GM13977 (cell line): ENCODE measurements around the gene LUZP2.

Experiments
- DNase-seq: peaks from one replicate; pipeline ENCODE4 v3.0.0; 2012; ENCODE audit warnings: low spot score
- in situ Hi-C: fragments of 300-500 bp; cut with MboI; formaldehyde crosslinking; loops from one replicate; pipeline ENCODE4 v1.12.0; 2022; ENCODE audit warnings: low sequenced_read_pairs, low pct_unique_long_range_greater_than_20kb, mixed read lengths, inconsistent platforms; ENCODE audit not compliant: unreplicated experiment
- TF ChIP-seq, protein P1 (sequence below): IDR thresholded peaks from 2 replicates; pipeline ENCODE4 v1.5.1; 2012; ENCODE audit warnings: mild to moderate bottlenecking, control low read depth; ENCODE audit not compliant: insufficient read depth; ENCODE audit errors: extremely low read depth, missing control alignments

LUZP2 gene

DNA sequence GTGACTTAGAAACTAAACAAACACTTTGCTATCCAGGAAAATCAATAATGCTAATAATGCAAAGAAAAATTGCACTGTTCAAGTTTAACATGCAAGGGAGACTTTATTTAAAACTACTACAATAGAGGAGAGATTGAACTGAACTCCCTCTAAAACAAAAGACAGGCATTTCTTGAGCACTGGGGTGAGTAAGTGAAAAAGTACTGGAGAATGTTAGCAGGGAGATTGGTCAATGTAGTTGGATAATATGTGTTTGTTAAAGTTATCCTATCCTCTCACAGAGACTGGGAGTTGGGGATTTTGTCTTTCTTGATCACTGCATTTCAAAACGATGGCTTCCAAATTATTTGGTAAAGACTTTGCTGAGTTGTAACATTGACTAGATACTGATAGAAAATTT lies 77.6 kb downstream of the LUZP2 start:
- TF ChIP-seq, protein P1, sequence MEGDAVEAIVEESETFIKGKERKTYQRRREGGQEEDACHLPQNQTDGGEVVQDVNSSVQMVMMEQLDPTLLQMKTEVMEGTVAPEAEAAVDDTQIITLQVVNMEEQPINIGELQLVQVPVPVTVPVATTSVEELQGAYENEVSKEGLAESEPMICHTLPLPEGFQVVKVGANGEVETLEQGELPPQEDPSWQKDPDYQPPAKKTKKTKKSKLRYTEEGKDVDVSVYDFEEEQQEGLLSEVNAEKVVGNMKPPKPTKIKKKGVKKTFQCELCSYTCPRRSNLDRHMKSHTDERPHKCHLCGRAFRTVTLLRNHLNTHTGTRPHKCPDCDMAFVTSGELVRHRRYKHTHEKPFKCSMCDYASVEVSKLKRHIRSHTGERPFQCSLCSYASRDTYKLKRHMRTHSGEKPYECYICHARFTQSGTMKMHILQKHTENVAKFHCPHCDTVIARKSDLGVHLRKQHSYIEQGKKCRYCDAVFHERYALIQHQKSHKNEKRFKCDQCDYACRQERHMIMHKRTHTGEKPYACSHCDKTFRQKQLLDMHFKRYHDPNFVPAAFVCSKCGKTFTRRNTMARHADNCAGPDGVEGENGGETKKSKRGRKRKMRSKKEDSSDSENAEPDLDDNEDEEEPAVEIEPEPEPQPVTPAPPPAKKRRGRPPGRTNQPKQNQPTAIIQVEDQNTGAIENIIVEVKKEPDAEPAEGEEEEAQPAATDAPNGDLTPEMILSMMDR = no peak
- DNase-seq = no peak
- in situ Hi-C loops = no loop called here

DNA sequence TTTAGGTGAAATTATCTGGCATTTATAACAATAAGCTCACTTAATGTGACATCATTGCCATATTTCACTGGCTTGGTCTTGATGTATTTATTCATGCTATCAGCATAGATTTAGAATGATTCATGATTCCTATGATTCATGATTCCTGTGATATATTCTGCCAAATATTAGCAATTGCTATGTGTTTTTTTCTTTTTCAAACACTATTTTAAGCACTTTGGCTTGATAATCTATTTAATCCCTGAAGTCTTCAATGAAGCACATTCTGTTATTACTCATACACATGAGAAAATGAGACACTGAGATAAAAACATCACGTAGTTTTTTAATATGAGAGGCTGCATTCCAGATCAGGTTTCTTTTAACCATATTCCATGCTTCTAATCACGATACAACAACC lies 78.5 kb downstream of the LUZP2 start:
- in situ Hi-C loops = no loop called here
- TF ChIP-seq, protein P1 = no peak
- no peak for DNase-seq

DNA sequence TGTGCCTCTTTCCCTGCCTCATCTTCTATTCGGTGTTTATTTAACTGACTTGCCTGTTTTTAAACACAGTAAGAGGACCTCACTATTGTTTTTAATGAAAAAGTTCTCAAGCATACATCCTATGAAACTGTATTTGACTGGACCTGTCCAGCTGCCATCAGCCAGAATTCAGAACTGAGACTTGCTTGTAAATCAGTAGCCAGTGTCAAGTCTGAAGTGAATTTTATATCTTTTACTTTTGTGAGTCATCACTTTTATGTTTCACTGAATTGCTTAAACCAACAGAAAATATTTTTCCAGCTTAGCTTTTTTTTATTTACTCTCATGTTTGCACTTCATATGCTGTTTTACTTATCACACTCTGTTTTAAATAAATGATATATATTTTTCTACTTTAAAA lies 88.3 kb downstream of the LUZP2 start:
- TF ChIP-seq, protein P1 = no peak
- DNase-seq = no peak
- in situ Hi-C loops = no loop called here

DNA sequence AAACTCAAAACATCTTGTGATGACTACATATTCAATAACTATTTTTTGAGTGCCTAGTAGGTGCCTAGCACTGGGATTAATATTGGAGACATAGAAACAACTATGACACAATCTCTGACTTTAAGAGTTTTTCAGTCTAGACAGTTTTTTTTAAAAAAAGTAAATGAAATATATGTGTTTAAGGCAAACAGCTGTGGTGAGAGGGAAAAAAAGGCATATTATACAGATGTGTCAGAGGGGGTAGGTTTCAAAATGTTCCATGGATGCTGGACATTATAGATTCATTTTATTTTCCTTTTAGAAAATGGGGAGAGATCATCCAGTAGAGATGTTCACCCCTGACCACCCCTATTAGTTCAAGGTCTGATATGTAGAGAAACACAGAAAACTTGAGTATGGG lies 90.8 kb downstream of the LUZP2 start:
- DNase-seq = no peak
- in situ Hi-C loops = no loop called here
- TF ChIP-seq, protein P1 = no peak

DNA sequence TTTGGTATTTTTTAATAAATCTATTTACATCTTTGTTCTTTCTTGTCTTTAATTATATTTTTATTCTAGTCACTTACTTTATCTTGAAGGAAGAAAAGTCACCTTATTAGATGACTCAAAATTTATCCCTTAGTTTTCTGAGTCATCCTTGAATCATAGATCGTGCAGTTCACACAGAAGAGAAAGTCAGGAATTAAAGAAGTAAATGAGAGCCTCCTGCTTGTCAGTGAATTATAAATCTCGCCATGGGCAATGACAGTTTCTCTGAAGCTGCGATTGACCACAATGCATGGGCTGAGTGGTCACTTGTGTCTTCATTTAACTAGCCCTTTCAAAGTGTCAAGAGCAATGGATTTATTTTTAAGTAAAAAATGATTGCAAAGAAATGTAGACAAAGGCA lies 91.2 kb downstream of the LUZP2 start:
- DNase-seq = no peak
- in situ Hi-C loops = no loop called here
- TF ChIP-seq, protein P1 = no peak

DNA sequence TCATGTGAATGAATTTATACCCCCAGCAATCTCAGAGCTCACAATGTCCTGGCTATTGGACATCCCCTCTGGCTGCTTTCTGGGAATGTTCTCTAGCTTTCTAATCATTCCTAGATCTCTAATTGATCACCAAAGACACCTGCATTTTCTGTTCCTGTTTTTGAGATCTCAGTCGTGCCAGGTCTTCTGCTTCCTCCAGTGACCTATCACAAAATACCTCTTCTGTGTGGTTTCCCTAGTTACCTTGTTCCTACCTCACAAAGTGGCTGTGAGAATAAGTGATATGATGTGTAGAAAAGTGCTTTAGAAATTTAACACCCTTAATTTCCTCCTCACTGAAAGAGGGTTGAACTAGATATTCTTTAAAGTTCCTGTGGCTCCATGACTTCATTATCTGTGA lies 92.2 kb downstream of the LUZP2 start:
- no peak for DNase-seq
- in situ Hi-C loops = no loop called here
- TF ChIP-seq, protein P1 = no peak

DNA sequence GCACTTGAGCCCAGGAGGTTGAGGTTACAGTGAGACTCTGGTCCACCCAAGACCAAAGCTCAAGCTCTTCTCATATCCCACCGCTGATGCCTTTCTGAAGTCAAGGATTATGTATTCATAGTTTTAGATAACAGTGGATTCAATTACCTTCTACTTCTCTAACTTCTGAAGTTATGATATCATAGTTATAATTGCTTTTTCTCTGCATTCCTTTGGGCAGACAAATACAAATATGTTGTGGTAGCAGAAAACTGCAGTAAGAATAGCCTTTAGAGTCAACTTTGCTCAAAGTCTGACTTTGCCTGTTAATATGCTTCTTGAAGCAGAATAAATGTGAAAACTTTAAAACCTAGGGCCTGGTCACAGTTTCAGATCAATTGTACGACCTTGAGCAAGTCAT lies 94.4 kb downstream of the LUZP2 start:
- in situ Hi-C loops = no loop called here
- DNase-seq = no peak
- TF ChIP-seq, protein P1 = no peak
